ENCODE results near the gene EPHA10. TPM values are rescaled to one million over a fixed set of nuclear protein-coding genes. Genes with fewer than 3 reads are reported as not detected.

The EPHA10 gene
- total RNA-seq, 1 experiment from 2014 or later, result not detected

DNA sequence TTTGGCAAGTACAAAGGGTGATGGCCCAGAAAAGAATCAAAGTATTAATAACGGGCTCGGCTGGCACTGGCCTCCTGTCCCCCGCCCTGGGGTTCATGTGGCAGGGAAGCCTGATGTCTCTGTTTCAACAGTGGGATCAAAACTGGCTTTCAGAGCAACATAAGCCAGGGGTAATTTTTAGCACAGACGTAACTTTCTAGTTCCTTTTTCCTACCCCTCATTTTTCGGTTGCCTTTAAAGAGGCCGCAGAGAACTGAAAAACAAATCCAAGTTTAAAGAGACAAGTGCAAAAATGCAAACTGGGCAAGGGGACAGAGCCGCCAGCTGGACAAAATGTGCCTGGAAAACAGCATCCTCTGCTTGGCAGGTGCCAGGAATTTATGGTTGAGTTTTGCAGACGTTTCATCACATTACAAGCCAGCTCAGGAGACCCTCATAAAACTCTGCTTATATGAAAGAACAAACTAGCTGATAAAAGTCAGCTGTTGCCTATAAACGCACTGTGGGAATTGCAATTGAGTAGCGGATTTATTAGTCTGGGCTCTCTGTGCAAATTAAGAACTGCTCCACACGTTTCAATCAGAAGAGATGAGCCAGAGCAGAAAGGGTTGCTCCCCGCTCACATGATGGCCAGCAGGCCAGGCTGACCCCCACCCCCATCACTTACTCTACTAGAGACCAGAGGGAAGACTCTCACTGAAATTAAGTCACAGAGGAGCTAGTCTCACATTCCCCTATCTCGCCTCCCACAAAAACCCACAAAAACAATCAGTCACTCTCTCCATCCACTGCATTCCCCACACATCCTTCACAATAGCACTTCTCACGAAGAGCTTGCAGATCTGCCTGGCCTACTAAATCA is 88.4 kb downstream of the EPHA10 start:
- DNase-seq (ENCODE audit: low read depth), result no peak

- DNase-seq (ENCODE audit: low read depth), result no peak
Measured at GRCh38 chr1:37673920-37674319, 91.0 kb downstream of the EPHA10 start.

DNA sequence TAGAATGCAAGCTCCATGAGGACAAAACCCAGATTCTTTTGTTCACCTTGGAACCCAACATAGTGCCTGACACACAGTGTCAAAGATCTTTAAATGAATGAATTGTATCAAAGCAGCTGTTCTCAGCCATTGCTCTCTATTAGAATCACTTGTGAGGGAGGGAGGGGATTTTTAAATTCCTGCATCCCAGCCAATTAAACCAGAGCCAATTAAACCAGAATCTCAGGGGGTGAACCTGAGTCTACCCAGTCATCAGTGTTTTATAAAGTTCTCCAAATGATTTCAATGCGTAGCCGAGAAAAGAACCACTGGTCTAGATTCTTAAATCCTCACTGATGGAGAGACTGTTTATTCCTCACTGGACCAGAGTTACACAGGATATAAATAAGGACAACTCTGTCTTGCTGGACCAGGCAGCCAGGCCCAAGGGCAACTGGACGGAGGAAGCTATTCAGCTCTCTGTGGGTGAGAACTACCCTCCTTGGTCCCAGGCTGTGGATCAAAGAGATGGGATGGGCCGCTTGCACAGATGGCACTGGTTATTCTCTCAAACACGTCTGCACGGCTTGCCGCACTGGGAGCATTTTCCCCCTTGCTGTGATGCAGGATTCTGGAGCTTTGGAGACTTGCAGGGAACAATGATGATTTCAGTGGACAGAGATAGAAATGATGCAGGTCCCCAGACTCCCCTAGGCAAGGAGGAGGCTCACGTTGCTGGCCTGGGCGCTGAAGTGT is 92.6 kb downstream of the EPHA10 start:
- no peak for DNase-seq (ENCODE audit: low read depth)

- DNase-seq (ENCODE audit: low read depth), result no peak
Measured at GRCh38 chr1:37671261-37671660, 93.7 kb downstream of the EPHA10 start.

- DNase-seq (ENCODE audit: low read depth), result no peak
Measured at GRCh38 chr1:37670133-37670532, 94.8 kb downstream of the EPHA10 start.

- DNase-seq (ENCODE audit: low read depth), result no peak
Measured at GRCh38 chr1:37667023-37667671, 97.8 kb downstream of the EPHA10 start.

DNA sequence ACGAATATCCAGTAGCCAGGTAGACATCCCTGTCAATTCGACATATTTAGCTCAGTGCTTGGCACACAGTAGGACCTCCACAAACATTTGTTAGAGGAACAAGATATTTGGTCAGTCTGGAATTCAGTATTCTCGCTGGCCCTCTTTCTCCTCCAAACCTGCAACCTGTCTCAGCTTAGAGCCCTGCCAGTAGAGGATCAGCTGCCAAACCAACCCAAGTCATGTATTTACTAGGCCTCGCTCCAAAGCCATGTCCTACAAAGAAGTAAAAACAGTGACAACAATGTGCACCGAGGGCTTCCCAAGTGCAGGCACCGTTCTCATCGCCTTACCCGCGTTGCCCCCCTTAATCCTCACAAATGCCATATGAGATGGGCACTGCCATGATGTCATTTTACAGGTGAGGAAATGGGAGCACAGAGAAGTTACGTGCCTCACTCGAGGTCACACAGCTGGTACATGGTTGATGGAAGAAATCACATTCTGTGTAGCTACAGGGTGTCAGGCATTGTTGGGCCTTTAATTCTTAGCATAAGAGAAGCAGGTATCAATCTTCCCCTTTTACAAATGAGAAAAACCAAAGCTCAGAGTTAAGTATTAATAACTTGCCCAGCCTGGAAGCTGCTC is 98.6 kb downstream of the EPHA10 start:
- no peak for DNase-seq (ENCODE audit: low read depth)

Other genes with a start within 250 kb of the EPHA10 start
- gene SNIP1, start 210.8 kb downstream of the EPHA10 start, total RNA-seq (2014; rRNA removed), result 10.6 and 18.6 TPM in 2 replicates
- gene DNALI1, start 208.2 kb downstream of the EPHA10 start, total RNA-seq (2014; rRNA removed), result 13.3 and 13.9 TPM in 2 replicates
- gene GNL2, start 169.2 kb downstream of the EPHA10 start, total RNA-seq (2014; rRNA removed), result 65.1 and 73.9 TPM in 2 replicates
- gene RSPO1, start 130.2 kb downstream of the EPHA10 start, total RNA-seq (2014; rRNA removed), result not detected in 2 replicates
- 45.3 and 47.6 TPM in 2 replicates for gene CDCA8, start 72.6 kb downstream of the EPHA10 start, total RNA-seq (2014; rRNA removed)
- 2.5 and 2.9 TPM in 2 replicates for gene MANEAL, start 28.7 kb upstream of the EPHA10 start, total RNA-seq (2014; rRNA removed)
- 81.4 and 86.5 TPM in 2 replicates for gene C1orf122, start 42.7 kb upstream of the EPHA10 start, total RNA-seq (2014; rRNA removed)
- 24.1 and 29.0 TPM in 2 replicates for gene YRDC, start 43.1 kb upstream of the EPHA10 start, total RNA-seq (2014; rRNA removed)
- 1.6 and 2.1 TPM in 2 replicates for gene MTF1, start 94.5 kb upstream of the EPHA10 start, total RNA-seq (2014; rRNA removed)
- gene INPP5B, start 181.9 kb upstream of the EPHA10 start, total RNA-seq (2014; rRNA removed), result 20.1 and 22.7 TPM in 2 replicates
- 86.7 and 96.1 TPM in 2 replicates for gene SF3A3, start 224.9 kb upstream of the EPHA10 start, total RNA-seq (2014; rRNA removed)
- gene FHL3, start 240.4 kb upstream of the EPHA10 start, total RNA-seq (2014; rRNA removed), result 37.3 and 39.0 TPM in 2 replicates
- gene UTP11, start 247.6 kb upstream of the EPHA10 start, total RNA-seq (2014; rRNA removed), result 100 and 107 TPM in 2 replicates

Measured in LHCN-M2 (cell line).